Measurements from ENCODE around the gene OSBPL3.

OSBPL3 gene

DNA sequence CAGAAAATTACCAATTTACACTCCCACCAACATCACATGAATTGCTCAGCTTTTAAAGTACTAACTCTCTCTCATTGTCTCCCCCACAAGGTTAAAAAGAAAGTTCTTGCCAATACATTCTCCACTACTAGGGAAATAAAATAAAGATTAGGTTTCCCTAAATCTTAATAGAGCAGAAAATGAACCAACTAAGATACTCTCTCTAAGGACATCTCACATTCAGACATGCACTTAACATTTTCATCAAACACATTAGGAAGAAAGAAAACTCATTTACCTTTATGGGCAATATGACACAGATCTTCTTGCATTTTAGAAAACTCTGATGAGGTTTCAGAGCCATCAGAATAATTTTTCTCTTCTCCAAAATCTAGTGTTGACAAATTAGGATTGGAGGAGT is 118.6 kb downstream of the OSBPL3 start:
- DNase-seq (ENCODE audit: low read depth), result no peak

DNA sequence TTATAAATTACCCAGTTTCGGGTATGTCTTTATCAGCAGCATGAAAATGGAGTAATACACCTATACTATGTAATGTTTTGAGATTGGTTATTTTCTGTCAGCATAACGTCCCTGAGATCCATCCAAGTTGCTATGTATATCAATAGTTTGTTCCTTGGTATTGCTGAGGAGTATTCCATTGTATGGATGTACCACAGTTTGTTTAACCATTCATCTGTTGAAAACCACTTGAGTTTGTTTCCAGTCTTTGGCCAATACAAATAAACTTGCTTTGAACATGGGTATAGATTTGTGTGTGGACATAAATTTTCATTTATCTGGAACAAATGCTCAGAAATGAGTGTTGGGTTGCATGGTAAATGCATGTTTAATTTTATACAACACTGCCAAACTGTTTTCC is 119.4 kb downstream of the OSBPL3 start:
- DNase-seq (ENCODE audit: low read depth), result no peak

DNA sequence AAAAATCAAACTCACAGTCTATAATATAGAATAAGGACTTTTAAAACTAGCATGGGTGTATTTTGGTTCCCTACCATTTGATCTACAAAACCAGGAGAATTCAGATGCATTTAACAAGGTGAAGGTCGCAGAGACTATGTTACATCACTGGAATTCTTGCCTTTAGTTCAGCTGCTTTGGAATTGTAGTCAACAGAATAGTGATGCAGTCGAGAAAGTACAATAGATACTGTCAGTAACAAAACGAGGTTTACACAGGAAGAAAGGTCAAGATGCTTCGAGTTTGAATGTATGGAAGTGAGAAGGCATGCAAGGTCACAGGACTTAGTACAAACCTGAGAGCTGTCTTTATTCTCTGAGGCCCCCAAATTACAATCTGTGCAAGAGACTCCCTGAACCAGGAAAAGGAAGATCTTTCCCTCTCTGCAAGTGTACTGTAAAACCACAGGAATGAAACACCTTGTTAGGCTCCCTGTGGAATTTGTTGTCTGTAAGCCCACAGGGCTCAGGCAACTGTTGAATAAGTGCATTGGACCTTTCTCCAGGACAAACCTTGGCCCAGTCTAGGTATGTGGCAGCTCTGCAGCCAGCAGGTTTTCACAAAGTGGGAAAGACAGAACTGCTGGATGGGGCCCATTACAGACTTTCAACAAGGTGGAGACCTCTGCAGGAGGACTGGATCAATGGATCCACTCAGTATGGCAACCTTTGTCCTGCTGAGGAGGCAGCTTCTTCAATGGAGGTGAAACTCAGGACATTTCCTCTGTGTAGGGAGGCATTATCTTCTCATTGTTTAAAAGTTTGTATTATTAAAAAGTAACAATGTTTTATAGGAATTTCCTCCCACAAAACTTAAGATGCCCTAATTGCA is 121.6 kb downstream of the OSBPL3 start:
- DNase-seq (ENCODE audit: low read depth), result no peak

DNA sequence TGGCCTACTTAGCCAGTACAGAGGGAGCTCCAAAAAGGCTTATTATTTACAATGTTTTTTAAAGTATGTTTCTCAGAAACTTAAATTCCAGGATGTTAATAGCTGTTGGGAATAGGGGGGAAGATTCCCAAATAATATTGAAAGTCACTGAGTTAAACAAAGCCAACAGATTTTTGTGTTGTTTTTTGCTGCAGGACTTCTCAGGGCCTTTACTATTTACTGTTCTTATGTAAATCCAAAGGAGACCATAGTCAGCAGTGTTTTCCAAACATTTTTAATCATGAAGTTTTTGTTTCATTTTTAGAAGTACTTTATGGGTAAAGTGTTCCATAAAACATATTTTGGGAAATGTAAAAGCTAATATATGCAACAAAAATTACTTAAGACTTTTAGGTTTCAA is 122.4 kb downstream of the OSBPL3 start:
- DNase-seq (ENCODE audit: low read depth), result no peak

DNA sequence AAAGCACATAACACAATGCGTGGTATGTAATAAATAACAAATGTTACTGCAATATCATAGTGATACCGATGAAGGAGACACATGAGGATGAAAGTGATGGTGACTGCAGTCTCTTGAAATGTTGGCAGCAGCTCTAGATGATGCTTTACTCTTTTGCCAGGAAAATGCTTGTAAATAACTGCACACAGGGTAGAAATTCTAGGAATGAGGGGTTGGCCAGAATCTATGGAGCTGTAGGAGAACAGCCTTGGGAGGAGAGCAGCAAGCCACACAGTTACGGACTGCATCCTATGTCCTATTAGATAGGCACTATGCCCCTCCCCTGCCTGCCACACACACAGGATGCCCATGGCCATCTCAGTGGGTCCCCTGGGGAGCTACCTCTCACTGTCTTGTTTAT is 125.1 kb downstream of the OSBPL3 start:
- no peak for DNase-seq (ENCODE audit: low read depth)

DNA sequence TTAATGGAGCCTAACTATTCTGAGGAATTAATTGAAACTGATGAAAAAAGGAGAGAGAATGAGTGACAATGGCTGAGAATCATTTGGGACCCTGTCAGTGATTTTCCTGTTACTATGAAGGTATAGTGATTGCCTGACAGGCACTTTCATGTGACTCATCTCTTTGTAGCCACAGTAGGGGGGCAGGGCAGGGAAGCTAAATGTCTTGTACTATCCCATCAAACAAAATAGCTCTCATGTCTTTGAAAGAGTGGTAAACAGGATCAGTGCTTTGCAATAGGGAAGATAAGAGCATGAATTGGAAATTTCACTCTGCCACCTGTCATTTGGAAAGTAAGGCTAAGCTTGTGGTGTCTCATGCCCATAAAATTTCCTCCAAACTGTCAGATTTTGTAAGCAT is 128.2 kb downstream of the OSBPL3 start:
- DNase-seq (ENCODE audit: low read depth), result no peak

DNA sequence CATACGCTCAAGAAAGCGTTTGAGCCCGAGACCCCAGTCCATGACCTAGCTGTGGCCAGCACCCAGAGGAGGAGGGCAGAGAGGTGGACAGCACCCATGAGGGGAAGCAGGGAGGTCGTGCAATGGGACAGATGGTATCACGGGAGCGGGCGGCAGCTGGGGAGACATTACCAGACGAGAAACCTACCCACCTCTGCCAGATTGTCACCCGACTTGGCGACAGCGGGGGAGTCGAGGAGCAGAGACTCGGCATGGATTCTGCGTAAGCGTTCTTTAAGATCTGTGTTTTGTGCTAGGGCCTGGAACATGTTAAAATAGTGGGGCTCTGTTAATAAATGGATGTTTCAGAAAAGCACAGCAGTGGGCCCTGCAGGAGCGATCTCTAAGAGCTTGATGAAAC is 131.1 kb downstream of the OSBPL3 start:
- no peak for DNase-seq (ENCODE audit: low read depth)

DNA sequence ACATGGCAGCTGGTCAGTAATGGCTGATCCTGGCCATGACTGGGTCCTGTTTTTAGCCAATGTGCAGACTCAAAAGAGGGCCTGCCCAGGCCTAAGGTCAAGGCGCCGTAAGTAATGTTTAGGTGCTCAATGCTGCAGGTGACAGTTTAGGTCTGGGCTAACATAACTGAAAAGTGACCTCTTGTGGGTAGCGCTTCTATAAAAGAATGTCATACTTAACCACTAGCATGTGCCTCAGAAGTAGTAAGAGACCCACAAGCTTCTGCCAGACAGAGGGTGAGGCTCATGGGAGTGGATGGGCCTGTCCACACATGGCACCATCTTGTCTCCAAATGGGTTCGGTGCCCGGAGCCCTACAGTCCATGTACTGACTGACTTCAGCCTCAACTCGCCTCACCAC is 132.2 kb downstream of the OSBPL3 start:
- DNase-seq (ENCODE audit: low read depth), result no peak

DNA sequence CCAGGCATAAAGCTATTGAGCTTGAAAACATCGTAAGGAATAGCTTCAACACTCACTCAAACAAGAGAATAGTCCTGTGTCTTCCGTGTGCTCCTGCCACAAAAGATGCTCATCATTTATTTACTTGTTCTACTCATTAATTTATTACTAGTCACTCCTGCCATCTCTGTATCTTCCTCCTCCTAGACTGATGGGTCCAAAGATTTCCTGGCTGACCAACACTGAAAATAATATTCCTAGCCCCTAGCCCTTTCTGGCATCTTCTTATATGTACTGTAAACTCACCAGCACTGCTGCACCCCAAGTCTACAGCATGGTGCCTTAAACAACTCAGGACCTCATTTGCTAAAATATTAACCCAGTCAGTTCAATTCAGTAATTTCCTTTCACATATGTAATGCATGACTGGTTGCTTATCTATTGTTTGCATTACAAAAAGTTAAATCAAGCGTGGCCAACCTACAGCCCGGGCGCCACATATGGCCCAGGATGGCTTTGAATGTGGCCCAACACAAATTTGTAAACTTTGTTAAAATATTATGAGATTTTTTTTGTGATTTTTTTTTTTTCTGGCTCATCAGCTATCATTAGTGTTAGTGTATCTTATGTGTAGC is 136.1 kb downstream of the OSBPL3 start:
- no peak for DNase-seq (ENCODE audit: low read depth)

DNA sequence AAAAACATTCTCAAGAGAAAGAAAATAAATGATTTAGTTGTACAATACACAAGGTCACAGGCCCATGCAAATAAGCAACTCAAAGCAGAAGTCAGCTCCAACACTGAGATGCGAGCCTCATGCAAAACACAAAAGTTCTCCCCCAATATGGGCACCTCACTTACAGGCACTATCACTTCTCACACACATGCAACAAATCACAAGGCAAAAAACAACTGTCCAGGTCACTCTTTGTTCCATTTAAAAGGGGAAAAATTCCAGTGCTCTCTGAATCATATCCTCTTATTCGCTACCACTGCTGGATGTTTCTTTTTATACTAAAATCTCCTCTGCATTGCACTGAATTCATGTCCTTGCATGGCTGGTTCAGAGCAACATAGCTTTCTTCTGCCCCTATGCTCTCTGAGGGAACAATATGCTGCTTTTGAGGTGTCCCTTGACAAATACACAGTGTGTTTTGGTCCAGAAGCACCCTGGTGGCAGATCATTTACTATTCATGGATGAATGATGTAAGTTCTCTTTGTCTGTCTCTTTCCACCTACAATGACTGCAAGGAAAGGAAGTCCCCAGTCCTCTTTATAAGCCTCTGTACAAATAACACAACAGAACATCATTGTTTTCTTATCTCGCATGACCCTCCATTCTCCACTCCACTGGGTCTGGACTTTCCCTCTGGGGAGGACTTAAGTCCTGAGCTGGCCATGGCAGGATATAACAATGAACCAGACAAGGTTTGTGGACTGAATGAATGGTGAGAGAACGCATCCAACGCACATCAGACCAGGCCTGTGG is 137.3 kb downstream of the OSBPL3 start:
- no peak for DNase-seq (ENCODE audit: low read depth)

DNA sequence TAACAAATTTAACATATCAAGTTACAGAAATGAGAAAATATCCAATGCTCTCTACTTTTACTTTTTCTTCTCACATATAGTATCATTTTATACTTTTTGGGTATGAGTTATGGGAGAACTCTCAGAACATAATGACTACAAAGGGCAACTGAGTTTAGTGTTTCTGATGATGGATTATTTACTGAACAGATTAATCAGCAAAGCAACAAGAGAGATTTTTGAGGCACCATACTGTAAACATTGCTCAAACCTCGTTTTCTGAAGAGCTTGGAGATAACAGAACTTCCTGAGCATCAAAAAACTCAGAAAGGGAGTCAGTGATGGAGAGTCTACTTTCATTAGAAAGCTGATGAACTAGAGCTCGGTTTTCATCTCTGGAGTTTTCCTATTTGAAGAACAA is 137.9 kb downstream of the OSBPL3 start:
- no peak for DNase-seq (ENCODE audit: low read depth)

DNA sequence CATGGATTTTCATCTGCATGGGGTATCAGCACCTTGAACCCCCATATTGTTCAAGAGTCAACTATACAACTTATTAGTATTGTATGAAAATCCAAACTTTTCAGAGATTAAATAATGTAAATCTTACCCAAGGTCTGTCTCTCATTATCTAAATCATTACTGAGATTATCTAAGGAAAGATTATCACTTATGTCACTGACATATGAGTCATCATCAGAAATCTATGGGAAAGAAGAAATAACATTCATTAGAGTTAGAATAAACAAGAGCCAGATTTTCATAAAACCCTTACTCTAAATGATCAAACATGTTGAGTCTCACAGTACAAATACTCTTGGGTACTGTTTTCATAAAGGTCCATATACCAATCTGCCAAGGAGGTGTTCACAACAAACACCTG is 139.4 kb downstream of the OSBPL3 start:
- DNase-seq (ENCODE audit: low read depth), result no peak

DNA sequence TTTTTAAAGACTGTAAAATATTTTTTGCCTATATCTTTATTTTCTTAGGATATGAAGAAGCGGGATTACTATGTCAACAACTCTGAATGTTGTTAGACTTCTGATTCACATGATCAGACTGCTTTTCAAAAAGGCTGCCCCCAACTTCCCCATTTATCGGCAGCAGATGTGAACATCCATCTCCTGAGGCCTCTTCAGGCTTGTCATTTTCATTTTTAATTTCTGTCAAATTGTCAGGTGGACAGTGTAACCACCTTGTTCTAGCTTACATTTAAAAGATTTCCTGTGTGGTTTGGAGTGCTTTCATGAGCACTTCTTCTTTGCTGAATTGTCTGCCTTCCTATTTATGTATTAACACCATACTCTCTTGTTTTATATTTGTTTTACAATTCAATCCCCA is 143.9 kb downstream of the OSBPL3 start:
- no peak for DNase-seq (ENCODE audit: low read depth)

DNA sequence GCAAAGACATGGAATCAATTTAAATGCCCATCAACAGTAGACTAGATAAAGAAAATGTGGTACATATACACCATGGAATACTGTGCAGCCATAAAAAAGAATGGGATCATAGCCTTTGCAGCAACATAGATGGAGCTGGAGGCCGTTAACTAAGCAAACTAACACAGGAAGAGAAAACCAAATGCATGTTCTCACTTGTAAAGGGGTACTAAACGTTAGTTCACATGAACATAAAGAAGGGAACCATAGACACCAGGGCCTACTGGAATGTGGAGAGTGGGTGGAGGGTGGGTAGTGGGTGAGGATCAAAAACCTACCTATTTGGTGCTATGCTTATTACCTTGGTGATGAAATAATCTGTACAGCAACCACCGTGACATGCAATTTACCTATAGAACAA is 144.3 kb downstream of the OSBPL3 start:
- DNase-seq (ENCODE audit: low read depth), result no peak

DNA sequence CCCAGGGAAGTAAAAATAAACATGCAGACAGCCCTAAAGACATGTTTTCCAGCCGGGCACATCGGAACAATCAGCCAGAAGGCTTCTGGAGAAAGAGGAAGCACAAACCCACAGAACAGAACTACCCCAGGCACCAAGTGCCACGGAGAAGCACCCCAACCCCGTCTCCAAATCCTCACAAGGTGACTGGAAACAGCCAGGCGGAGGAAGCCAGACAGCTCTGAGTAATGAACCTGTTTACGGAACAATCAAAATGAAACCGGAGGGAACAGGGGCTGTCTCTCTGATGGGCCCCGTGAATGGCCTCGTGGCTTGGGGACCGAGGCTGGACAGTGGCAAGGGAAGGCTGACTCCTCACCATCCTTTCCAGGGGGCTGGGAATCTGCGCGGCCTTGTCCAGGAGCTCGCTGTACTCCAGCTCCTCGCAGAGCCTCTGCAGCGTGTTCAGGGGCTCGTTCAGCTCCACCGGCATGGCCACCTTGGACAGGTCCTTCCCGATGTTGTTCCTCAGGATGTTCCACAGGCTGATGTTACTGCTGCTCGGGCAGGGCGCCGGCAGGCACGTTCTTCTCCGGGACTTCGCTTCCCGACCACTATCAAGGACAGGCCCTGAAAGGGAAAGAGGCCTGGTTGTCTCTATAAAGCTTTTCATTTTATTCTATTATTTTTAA is 145.7 kb downstream of the OSBPL3 start:
- no peak for DNase-seq (ENCODE audit: low read depth)

DNA sequence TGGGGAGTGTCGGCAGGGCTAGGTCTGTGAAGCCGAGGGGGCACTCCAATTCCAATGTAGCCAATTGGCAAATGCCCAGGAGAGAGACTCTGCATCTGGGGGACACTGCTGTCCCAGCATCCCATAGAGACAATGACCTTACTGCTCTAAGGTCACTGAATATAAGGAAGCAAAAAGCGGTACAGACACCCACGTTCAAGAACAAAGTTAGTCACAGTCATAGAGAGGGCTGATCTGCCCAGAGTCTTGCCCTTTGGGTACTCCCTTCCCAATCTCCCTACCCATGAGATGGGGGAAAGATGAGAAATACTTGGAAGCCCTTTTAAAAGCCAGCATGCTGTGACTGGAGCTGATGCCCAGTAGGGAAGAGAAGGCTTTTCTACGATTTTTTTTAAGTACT is 146.4 kb downstream of the OSBPL3 start:
- no peak for DNase-seq (ENCODE audit: low read depth)

DNA sequence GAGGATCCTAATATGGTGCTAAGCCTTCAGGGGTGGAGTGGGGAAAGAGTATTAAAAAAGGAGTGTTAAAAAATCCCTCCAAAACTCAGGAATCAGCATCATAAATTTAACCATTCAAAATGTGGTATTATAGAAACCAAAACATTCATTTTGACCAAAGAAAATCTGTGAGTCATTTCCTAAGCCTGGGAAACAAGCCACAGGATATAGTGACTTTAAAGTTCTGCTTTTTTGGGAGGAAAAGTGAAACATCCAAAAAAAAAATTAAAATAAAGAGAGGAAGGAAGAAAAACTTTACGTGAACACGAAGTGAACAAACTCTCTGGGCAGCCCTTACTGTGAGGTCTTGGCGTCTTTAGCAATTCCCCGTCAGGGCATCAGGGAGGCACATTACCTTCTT is 148.7 kb downstream of the OSBPL3 start:
- DNase-seq (ENCODE audit: low read depth), result no peak

DNA sequence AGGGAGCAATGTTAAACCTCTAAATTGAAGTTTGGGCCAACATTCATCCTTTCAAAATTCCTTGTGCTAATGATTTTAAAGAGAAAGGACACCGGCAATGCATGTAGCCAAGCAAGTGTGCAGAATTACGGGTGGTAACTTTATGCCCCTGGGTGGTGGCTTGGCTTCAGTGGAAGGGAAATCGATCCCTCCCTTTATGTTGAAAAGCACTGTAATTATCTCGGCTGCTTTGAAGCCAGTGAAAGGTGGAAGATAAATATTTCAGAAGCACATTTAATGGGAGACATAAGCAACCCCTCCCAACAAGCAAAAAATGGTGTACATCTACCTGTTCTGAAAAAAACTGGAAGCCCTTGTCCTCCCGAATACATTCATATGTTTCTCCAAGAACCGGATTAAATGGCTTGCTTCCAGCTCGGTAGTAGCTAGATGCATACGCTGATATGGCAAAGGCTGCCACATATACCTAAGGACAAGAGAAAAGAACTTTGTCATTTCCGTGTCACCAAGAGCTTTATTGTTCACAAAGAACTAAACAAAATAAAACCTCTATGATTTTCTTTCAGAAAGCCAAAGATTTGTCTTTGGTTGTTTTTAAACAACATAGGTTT is 149.4 kb downstream of the OSBPL3 start:
- no peak for DNase-seq (ENCODE audit: low read depth)

DNA sequence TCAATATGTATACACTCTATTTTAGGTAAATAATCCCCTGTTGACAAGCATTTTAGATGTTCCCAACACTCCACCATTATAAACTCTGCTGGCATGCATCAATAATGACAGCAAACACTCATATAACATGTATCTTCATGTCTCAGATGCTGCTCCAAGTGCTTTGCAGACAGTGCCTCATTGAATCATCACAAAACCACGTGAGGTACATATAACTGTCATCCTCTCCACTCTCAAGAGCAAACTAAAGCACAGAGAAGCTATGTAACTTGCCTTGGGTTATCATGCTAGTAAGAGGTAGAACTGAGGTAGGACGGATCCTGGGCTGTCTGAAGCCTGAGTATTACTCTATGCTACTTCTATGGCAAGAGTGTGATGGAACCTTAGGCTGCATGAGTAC is 150.2 kb downstream of the OSBPL3 start:
- no peak for DNase-seq (ENCODE audit: low read depth)

DNA sequence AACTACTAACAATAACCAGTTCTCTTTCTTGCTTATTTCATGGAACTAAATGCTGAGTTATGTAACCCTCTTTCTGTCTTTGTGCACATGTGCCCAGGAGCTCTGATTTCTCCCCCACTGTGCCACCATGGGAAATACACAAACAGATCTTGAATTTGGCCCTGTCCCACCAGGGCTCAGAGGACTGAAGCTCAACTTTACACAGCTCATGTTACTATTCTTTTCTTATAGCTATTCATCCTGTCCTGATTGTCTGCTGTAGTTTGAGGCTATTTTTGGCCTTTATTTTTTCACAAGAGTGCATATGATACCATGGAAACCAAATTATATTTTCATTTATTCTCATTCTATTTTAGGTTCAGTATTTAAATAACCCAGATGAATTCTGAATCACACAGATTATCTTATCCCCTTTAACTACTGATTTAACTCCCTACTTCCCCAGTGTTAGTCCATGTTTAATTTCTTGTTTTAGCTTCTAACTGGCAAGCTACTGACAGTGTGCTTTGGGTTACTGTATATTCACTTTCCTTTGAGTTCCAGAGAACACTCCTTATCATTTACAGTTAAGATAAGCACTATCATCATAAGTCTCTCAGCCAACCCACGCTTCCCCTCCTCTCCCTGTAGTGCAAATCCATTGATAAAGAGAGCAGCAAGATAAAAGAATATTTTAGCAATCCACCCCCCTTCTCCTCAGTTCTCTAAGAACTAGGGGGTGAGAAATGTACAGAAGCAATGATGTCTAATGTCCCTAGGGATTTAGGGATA is 150.9 kb downstream of the OSBPL3 start:
- DNase-seq (ENCODE audit: low read depth), result no peak

DNA sequence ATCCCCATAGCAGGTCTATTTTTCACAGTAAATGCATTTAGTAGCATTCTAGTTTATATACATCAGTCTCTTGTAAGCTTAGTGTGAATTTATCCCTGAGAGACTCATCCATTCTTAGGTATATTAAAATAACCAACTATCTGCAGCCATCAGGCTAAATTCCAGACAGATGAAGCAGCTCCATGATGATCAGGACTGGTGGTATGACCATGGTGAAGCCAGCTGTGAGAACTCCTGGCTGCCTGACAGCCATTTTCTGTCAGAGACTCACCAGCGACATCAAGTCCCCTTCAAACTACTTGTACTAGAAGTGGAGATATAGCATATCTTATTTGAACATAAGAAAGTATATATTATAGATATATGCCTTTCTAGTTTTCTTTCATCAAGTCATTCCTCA is 152.4 kb downstream of the OSBPL3 start:
- no peak for DNase-seq (ENCODE audit: low read depth)

All from stimulated activated CD8-positive, alpha-beta memory T cell treated with anti-CD3 and anti-CD28 coated beads, Interleukin-4, amount 100 ng/mL, for 24 hours (primary cell).